ENCODE results near the gene SETD2. TPM values are rescaled to one million over a fixed set of nuclear protein-coding genes. Genes with fewer than 3 reads are reported as not detected.

Gene SETD2
- total and polyA plus RNA-seq, 2 experiments from 2014 or later = 11.9 to 37.8 TPM

DNA sequence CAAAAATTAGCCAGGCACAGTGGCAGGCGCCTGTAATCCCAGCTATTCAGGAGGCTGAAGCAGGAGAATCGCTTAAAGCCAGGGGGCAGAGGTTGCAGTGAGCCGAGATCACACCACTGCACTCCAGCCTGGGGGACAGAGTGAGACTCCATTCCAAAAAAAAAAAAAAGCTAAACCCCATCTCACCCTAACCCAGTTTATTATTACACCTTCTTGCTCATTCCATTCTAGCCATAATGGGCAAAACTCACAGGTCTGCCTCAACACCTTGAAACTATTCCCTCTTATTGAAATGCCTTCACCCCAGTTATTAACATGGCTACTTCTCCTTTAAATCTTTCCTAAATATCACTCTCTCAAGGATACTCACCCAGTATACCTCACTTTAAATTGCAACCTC is 4.1 kb downstream of the SETD2 start:
- Histone ChIP-seq H3K4me1 (ENCODE audit: insufficient read depth) (peaks cover 25% of the 10 kb centered on the region), H4K20me1 (ENCODE audit: insufficient read depth, poor library complexity, severe bottlenecking) (peaks cover 81% of the 10 kb centered on the region), H3K79me2 (peaks cover 86% of the 10 kb centered on the region), H3K27me3 (no peaks in the 10 kb centered on the region), H3K4me2 (peak overlapping the region; percentile 41), H3K9me2 (replicated peaks; ENCODE audit: insufficient read depth) (no peaks in the 10 kb centered on the region), H3K27ac (no peak overlapping the region), H3K9me3 (ENCODE audit: low read depth) (no peaks in the 10 kb centered on the region), H3K4me3 (no peak overlapping the region), H2AFZ (no peak overlapping the region), H3K36me3 (replicated peaks; ENCODE audit: insufficient read depth, low read depth) (no peaks in the 10 kb centered on the region)
- DNase-seq (ENCODE audit: low spot score) = no peak
- 79% methylated on average over 3 of the region's 3 CpGs for WGBS (ENCODE audit: low lambda C conversion rate, missing lambda C conversion rate)
- TF ChIP-seq EZH2phosphoT487 (IDR thresholded peaks at IDR 0.05; ENCODE audit: low read depth, severe bottlenecking, unreplicated experiment) (no peak), EZH2 (IDR thresholded peaks at IDR 0.05; ENCODE audit: borderline replicate concordance) (no peak)
- TF ChIP-seq, protein P1, sequence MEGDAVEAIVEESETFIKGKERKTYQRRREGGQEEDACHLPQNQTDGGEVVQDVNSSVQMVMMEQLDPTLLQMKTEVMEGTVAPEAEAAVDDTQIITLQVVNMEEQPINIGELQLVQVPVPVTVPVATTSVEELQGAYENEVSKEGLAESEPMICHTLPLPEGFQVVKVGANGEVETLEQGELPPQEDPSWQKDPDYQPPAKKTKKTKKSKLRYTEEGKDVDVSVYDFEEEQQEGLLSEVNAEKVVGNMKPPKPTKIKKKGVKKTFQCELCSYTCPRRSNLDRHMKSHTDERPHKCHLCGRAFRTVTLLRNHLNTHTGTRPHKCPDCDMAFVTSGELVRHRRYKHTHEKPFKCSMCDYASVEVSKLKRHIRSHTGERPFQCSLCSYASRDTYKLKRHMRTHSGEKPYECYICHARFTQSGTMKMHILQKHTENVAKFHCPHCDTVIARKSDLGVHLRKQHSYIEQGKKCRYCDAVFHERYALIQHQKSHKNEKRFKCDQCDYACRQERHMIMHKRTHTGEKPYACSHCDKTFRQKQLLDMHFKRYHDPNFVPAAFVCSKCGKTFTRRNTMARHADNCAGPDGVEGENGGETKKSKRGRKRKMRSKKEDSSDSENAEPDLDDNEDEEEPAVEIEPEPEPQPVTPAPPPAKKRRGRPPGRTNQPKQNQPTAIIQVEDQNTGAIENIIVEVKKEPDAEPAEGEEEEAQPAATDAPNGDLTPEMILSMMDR (IDR thresholded peaks at IDR 0.05; ENCODE audit: poor library complexity) = no peak

DNA sequence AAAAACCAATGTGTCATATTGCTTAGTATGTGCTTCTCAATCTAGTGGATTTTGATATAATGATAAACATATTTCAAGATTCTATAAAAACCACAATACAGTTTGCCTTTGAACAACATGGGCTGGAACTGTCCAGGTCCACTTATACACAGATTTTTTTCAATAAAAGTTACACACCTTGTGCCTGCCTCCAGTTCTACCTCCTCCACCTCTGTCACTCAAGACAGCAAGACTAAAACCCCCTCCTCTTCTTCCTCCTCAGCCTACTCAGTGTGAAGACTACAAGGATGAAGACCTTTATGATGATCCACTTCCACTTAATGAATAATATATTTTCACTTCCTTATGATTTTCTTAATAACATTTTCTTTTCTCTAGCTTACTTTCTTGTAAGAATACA is 5.7 kb downstream of the SETD2 start:
- no peak overlapping the region for H2AFZ ChIP-seq
- peaks cover 100% of the 10 kb centered on the region for H3K79me2 ChIP-seq
- H3K9me3 ChIP-seq (ENCODE audit: low read depth) = no peaks in the 10 kb centered on the region
- H3K9me2 ChIP-seq (replicated peaks; ENCODE audit: insufficient read depth) = no peaks in the 10 kb centered on the region
- TF ChIP-seq, protein P1 (IDR thresholded peaks at IDR 0.05; ENCODE audit: poor library complexity) = no peak
- TF ChIP-seq EZH2 (IDR thresholded peaks at IDR 0.05; ENCODE audit: borderline replicate concordance) = no peak
- no peak for TF ChIP-seq EZH2phosphoT487 (IDR thresholded peaks at IDR 0.05; ENCODE audit: low read depth, severe bottlenecking, unreplicated experiment)
- no peak for DNase-seq (ENCODE audit: low spot score)
- no peak overlapping the region for H3K4me2 ChIP-seq
- H3K27ac ChIP-seq = no peak overlapping the region
- H4K20me1 ChIP-seq (ENCODE audit: insufficient read depth, poor library complexity, severe bottlenecking) = peaks cover 97% of the 10 kb centered on the region
- H3K4me3 ChIP-seq = no peak overlapping the region
- H3K4me1 ChIP-seq (ENCODE audit: insufficient read depth) = peaks cover 25% of the 10 kb centered on the region
- H3K27me3 ChIP-seq = no peaks in the 10 kb centered on the region
- H3K36me3 ChIP-seq (replicated peaks; ENCODE audit: insufficient read depth, low read depth) = no peaks in the 10 kb centered on the region

DNA sequence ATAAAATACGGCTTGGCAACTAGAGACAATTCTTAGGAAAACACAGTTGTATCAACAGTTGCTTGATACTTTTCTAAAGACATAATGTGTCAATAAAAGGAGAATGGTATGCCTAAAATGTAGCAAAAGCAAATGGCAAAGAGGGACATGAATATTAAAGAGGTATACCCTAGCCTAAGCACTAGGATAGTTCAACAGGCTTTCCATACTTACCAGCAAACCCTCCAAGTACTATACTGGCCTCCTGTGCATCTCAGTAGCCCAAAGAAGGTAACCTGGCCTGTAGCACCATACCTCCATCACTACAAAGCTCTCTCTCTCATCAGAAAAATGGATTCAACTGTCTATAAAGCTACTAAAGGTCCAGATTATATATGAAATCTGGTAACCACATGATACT is 7.5 kb downstream of the SETD2 start:
- WGBS (ENCODE audit: low lambda C conversion rate, missing lambda C conversion rate) = 64% methylated on average over 1 of the region's 1 CpG
- Histone ChIP-seq H3K79me2 (peaks cover 100% of the 10 kb centered on the region), H3K4me3 (no peak overlapping the region), H3K27ac (no peak overlapping the region), H3K36me3 (replicated peaks; ENCODE audit: insufficient read depth, low read depth) (no peaks in the 10 kb centered on the region), H4K20me1 (ENCODE audit: insufficient read depth, poor library complexity, severe bottlenecking) (peaks cover 100% of the 10 kb centered on the region), H3K4me2 (no peak overlapping the region), H3K4me1 (ENCODE audit: insufficient read depth) (peaks cover 16% of the 10 kb centered on the region), H2AFZ (no peak overlapping the region), H3K27me3 (no peaks in the 10 kb centered on the region), H3K9me2 (replicated peaks; ENCODE audit: insufficient read depth) (no peaks in the 10 kb centered on the region), H3K9me3 (ENCODE audit: low read depth) (no peaks in the 10 kb centered on the region)
- TF ChIP-seq EZH2phosphoT487 (IDR thresholded peaks at IDR 0.05; ENCODE audit: low read depth, severe bottlenecking, unreplicated experiment) (no peak), EZH2 (IDR thresholded peaks at IDR 0.05; ENCODE audit: borderline replicate concordance) (no peak)
- TF ChIP-seq, protein P1 (IDR thresholded peaks at IDR 0.05; ENCODE audit: poor library complexity) = no peak
- DNase-seq (ENCODE audit: low spot score) = no peak

DNA sequence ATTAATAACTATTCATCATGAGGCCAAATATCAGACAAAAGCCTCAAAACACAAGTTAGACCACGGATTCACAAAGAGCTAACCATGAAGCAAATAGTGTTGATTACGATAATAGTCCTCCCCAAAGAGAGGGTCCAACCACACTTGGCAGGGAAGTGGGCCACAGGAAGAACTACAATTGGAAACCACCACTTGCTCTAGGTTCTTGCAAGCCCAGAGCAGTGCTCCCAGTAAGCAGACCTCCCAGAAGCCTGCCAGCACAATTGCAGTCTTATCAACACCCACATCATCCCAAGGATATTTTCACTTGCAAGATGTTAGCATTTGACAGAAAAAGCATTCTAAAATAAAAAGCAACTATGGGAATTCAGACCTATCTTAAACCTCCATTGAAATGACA is 11.3 kb downstream of the SETD2 start:
- peaks cover 100% of the 10 kb centered on the region for H3K79me2 ChIP-seq

More for the DNA sequence above, 11.3 kb downstream of the SETD2 start:
- no peak for DNase-seq (ENCODE audit: low spot score)
- no peaks in the 10 kb centered on the region for H3K27me3 ChIP-seq
- H3K36me3 ChIP-seq (replicated peaks; ENCODE audit: insufficient read depth, low read depth) = no peaks in the 10 kb centered on the region
- no peaks in the 10 kb centered on the region for H3K4me1 ChIP-seq (ENCODE audit: insufficient read depth)
- H4K20me1 ChIP-seq (ENCODE audit: insufficient read depth, poor library complexity, severe bottlenecking) = peaks cover 100% of the 10 kb centered on the region
- H3K9me3 ChIP-seq (ENCODE audit: low read depth) = no peaks in the 10 kb centered on the region
- no peaks in the 10 kb centered on the region for H3K9me2 ChIP-seq (replicated peaks; ENCODE audit: insufficient read depth)
- no peak overlapping the region for H3K4me3 ChIP-seq
- TF ChIP-seq, protein P1 (IDR thresholded peaks at IDR 0.05; ENCODE audit: poor library complexity) = no peak
- TF ChIP-seq EZH2 (IDR thresholded peaks at IDR 0.05; ENCODE audit: borderline replicate concordance) = no peak
- no peak overlapping the region for H3K27ac ChIP-seq
- 91% methylated on average over 2 of the region's 2 CpGs for WGBS (ENCODE audit: low lambda C conversion rate, missing lambda C conversion rate)
- H3K4me2 ChIP-seq = no peak overlapping the region
- no peak overlapping the region for H2AFZ ChIP-seq
